K562 (cell line): ENCODE measurements around the gene MYCT1. TPM values are rescaled to one million over a fixed set of nuclear protein-coding genes. Genes with fewer than 3 reads are reported as not detected.

Source experiments
- ATAC-seq: fragments of 200-7000 bp; cut with Tn5 transposase; 3 replicates; pipeline ENCODE4 v1.9.1; 2020; ENCODE audit warnings: moderate library complexity
- BruUV-seq: library from RNA; stranded (reverse); fragments of 400-500 nt; replicated peaks from 2 replicates; lab custom pipeline; 2021; lab: Mats Ljungman, UMichigan
- CTCF ChIA-PET: fragments of 300-600 bp; formaldehyde crosslinking; extraction: SDS; loops from one replicate; lab custom pipeline; 2021; ENCODE audit warnings: low intra/inter-chr PET ratio; lab: Yijun Ruan, JAX
- POLR2A ChIA-PET: fragments of 300-600, 350-650 bp; sonication (Branson Sonifier 250); formaldehyde crosslinking; extraction: SDS; loops from one replicate; lab custom pipeline; 2021; ENCODE audit warnings: antibody characterized with exemption, inconsistent platforms; lab: Yijun Ruan, JAX
- DNase-seq, 4 experiments: peaks; one replicate each; pipeline versions ENCODE4 v3.0.0 to v3.0.0-alpha.2; 2011 to 2018; ENCODE audit warnings: low spot score in 3 of 4, mixed read lengths in 3 of 4; ENCODE audit errors: extremely low read depth in 1 of 4
- FAIRE-seq: peaks from 2 replicates; lab custom pipeline; 2011; peaks lifted over from hg19 to GRCh38; lab: Jason Lieb, UNC
- H2AFZ ChIP-seq: 2 replicates; pipeline ENCODE4 v1.6.0; 2011; ENCODE audit warnings: low read depth, low read length, control low read depth, inconsistent platforms
- H3K27ac ChIP-seq: fragments of 200-600 bp; 3 replicates; pipeline ENCODE4 v1.8.0; 2011; ENCODE audit warnings: low read depth, mild to moderate bottlenecking, control low read depth, inconsistent platforms, low read length, moderate library complexity, mixed read lengths; ENCODE audit errors: extremely low read depth
- H3K27me3 ChIP-seq, 2 experiments: fragments of 300-600 bp in 1 of 2; 2 replicates in 1 of 2; 3 replicates in 1 of 2; pipeline versions ENCODE4 v1.6.0 to v1.8.0; 2011; ENCODE audit warnings: inconsistent platforms in 2 of 2, low read length in 2 of 2, mild to moderate bottlenecking in 1 of 2, mixed read lengths in 1 of 2, moderate library complexity in 1 of 2; ENCODE audit not compliant: control insufficient read depth in 2 of 2, insufficient read depth in 2 of 2
- H3K36me3 ChIP-seq: fragments of 300-600 bp; 3 replicates; pipeline ENCODE4 v1.8.0; 2011; ENCODE audit warnings: mild to moderate bottlenecking, low read length, inconsistent platforms; ENCODE audit not compliant: control insufficient read depth, insufficient read depth
- H3K4me1 ChIP-seq, 2 experiments: fragments of 200-600 bp in 1 of 2; replicated peaks in 1 of 2; 2 replicates in 1 of 2; 3 replicates in 1 of 2; pipeline versions ENCODE4 v1.5.1 to v1.8.0; 2011; ENCODE audit warnings: inconsistent platforms in 2 of 2, low read length in 2 of 2, mild to moderate bottlenecking in 1 of 2, mixed read lengths in 1 of 2, moderate library complexity in 1 of 2; ENCODE audit not compliant: control insufficient read depth in 2 of 2, insufficient read depth in 2 of 2
- H3K4me2 ChIP-seq: 2 replicates; pipeline ENCODE4 v1.6.1; 2011; ENCODE audit warnings: low read length, control low read depth, inconsistent platforms, mixed read lengths; ENCODE audit not compliant: insufficient read depth
- H3K4me3 ChIP-seq: fragments of 200-600 bp; sonication (generic), shearing (Covaris generic); 2 replicates; pipeline ENCODE4 v1.5.1; 2016; ENCODE audit warnings: control low read depth, inconsistent platforms
- H3K79me2 ChIP-seq: fragments of 200-600 bp; 3 replicates; pipeline ENCODE4 v1.8.0; 2011; ENCODE audit warnings: low read length, inconsistent platforms; ENCODE audit not compliant: control insufficient read depth, insufficient read depth
- H3K9ac ChIP-seq, 2 experiments: 2 replicates each; pipeline versions ENCODE4 v1.6.0 to v1.6.1; 2011; ENCODE audit warnings: low read depth in 2 of 2, low read length in 2 of 2, control low read depth in 1 of 2, inconsistent platforms in 1 of 2, mild to moderate bottlenecking in 1 of 2, mixed read lengths in 1 of 2; ENCODE audit not compliant: insufficient read depth in 1 of 2
- H3K9me1 ChIP-seq: one replicate; pipeline ENCODE4 v1.6.0; 2011; ENCODE audit warnings: inconsistent platforms, mild to moderate bottlenecking, low read length, moderate library complexity; ENCODE audit not compliant: control insufficient read depth, insufficient read depth
- H3K9me3 ChIP-seq: replicated peaks from 2 replicates; pipeline ENCODE4 v1.5.1; 2011; ENCODE audit warnings: low read depth, low read length, inconsistent platforms; ENCODE audit not compliant: control insufficient read depth, insufficient read depth
- H4K20me1 ChIP-seq: replicated peaks from 2 replicates; pipeline ENCODE4 v1.6.1; 2011; ENCODE audit warnings: low read length, inconsistent platforms, mixed read lengths; ENCODE audit not compliant: control insufficient read depth, insufficient read depth
- CBFB ChIP-seq: sonication (generic); formaldehyde crosslinking; IDR thresholded peaks from 2 replicates; pipeline ENCODE4 v1.4.0; 2020; ENCODE audit warnings: mild to moderate bottlenecking, missing genetic modification reagents
- FOXM1 ChIP-seq, 2 experiments: fragments of 450-650 bp in 1 of 2; sonication (generic) in 1 of 2; formaldehyde crosslinking in 1 of 2; IDR thresholded peaks; 2 replicates each; pipeline versions ENCODE4 v1.6.1 to v1.9.0; 2017 to 2022; ENCODE audit warnings: low read depth in 2 of 2, mild to moderate bottlenecking in 2 of 2, missing genetic modification reagents in 1 of 2, moderate library complexity in 1 of 2
- GABPB1 ChIP-seq: sonication (generic); formaldehyde crosslinking; IDR thresholded peaks from 2 replicates; pipeline ENCODE4 v1.8.0; 2022; ENCODE audit warnings: mild to moderate bottlenecking, missing genetic modification reagents
- HNRNPK ChIP-seq: fragments of 200-400 bp; formaldehyde crosslinking; IDR thresholded peaks from one replicate; pipeline ENCODE4 v1.6.1; 2018; ENCODE audit warnings: mild to moderate bottlenecking, low read depth, low read length; ENCODE audit not compliant: poor library complexity, severe bottlenecking
- KLF10 ChIP-seq: fragments of 250-450 bp; sonication (Bioruptor Pico); IDR thresholded peaks from 2 replicates; pipeline ENCODE4 v1.6.1; 2021; ENCODE audit warnings: matching md5 sums
- MAFK ChIP-seq: IDR thresholded peaks from 2 replicates; pipeline ENCODE4 v1.6.1; 2011; ENCODE audit warnings: low read length, improper control_type of control experiment
- MYBL2 ChIP-seq, 2 experiments: fragments of 450-650 bp in 1 of 2; sonication (generic) in 1 of 2; formaldehyde crosslinking in 1 of 2; IDR thresholded peaks; 2 replicates each; pipeline versions ENCODE4 v1.6.1 to v1.8.1; 2017 to 2022; ENCODE audit warnings: borderline replicate concordance in 1 of 2, inconsistent platforms in 1 of 2, low read depth in 1 of 2, mild to moderate bottlenecking in 1 of 2, missing genetic modification reagents in 1 of 2, moderate library complexity in 1 of 2
- NCOA2 ChIP-seq, 2 experiments: fragments of 450-650 bp; IDR thresholded peaks; 2 replicates each; pipeline ENCODE4 v1.6.1; 2018; ENCODE audit warnings: mild to moderate bottlenecking in 2 of 2, moderate library complexity in 1 of 2; ENCODE audit not compliant: partially characterized antibody in 2 of 2
- NFATC3 ChIP-seq: fragments of 450-650 bp; IDR thresholded peaks from 2 replicates; pipeline ENCODE4 v1.6.1; 2017; ENCODE audit warnings: mild to moderate bottlenecking
- TAL1 ChIP-seq: fragments of 450-650 bp; IDR thresholded peaks from 2 replicates; pipeline ENCODE4 v1.6.1; 2016; ENCODE audit warnings: mild to moderate bottlenecking
- TBL1XR1 ChIP-seq, 2 experiments: IDR thresholded peaks; 2 replicates each; pipeline ENCODE4 v1.6.1; 2012; ENCODE audit warnings: improper control_type of control experiment in 2 of 2, low read length in 2 of 2, mild to moderate bottlenecking in 1 of 2
- ZBTB8A ChIP-seq: fragments of 450-650 bp; IDR thresholded peaks from 2 replicates; pipeline ENCODE4 v1.6.1; 2018; ENCODE audit warnings: mild to moderate bottlenecking, moderate library complexity; ENCODE audit not compliant: partially characterized antibody
- ZC3H4 ChIP-seq: sonication (generic); formaldehyde crosslinking; IDR thresholded peaks from 2 replicates; pipeline ENCODE4 v1.9.0; 2021; ENCODE audit warnings: missing genetic modification reagents, borderline replicate concordance
- ZKSCAN3 ChIP-seq: fragments of 250-450 bp; sonication (Bioruptor Pico); IDR thresholded peaks from 2 replicates; pipeline ENCODE4 v1.4.0; 2020
- ZNF274 ChIP-seq: IDR thresholded peaks from 2 replicates; pipeline ENCODE4 v1.6.1; 2011; ENCODE audit warnings: low read depth, mild to moderate bottlenecking, low read length, moderate library complexity, borderline replicate concordance
- ZNF644 ChIP-seq: fragments of 200-800 bp; sonication (Bioruptor generic); IDR thresholded peaks from 2 replicates; pipeline ENCODE4 v1.6.1; 2016; ENCODE audit warnings: low read depth, missing genetic modification characterization, missing compliant biosample characterization
- WGBS: fragments of 100-300 bp; shearing (Covaris generic); methylation state at CpG from one replicate; pipeline ENCODE4 v1.1.6; 2016; ENCODE audit warnings: low coverage, mixed read lengths; ENCODE audit not compliant: insufficient coverage; ENCODE audit errors: missing lambda C conversion rate; 5-methylcytosine and 5-hydroxymethylcytosine counted together
- in situ Hi-C: fragments of 300-500 bp; cut with MboI; formaldehyde crosslinking; loops from 4 replicates; pipeline ENCODE4 v1.15.0; 2018; ENCODE audit warnings: inconsistent platforms, mixed read lengths
- intact Hi-C: fragments of 100-400 bp; cut with micrococcal nuclease; formaldehyde crosslinking; loops from 2 replicates; pipeline ENCODE4 v1.14.2; 2022
- polyA plus RNA-seq, 8 experiments: library from polyadenylated mRNA; depleted of rRNA in 4 of 8; stranded (reverse) in 5 of 8; unstranded in 3 of 8; fragments of >200 nt; fragmentation: Nextera tagmentation in 2 of 8; fragmentation: Illumina TruSeq in 1 of 8; extraction: Ambion mirVana in 2 of 8; extraction: Trizol in 1 of 8; gene quantifications; 2 replicates each; pipeline versions ENCODE4 v1.2.1 to v1.2.3, GENCODE V29; 2011 to 2014; ENCODE audit warnings: inconsistent platforms in 1 of 8, missing spikeins in 1 of 8
- total RNA-seq, 7 experiments: library from RNA; depleted of rRNA in 6 of 7; stranded (reverse); fragments of >200 nt in 6 of 7; fragmentation: Illumina TruSeq in 2 of 7; extraction: Trizol in 2 of 7; gene quantifications; 2 replicates each; pipeline versions ENCODE4 v1.2.1 to v1.2.3, GENCODE V29; 2011 to 2021; ENCODE audit warnings: low replicate concordance in 1 of 7
- TF ChIP-seq, protein P1 (sequence below): sonication (generic); formaldehyde crosslinking; IDR thresholded peaks from 2 replicates; pipeline ENCODE4 v1.8.0; 2022; ENCODE audit warnings: mild to moderate bottlenecking, missing genetic modification reagents
- TF ChIP-seq, protein P2 (sequence below): sonication (generic); formaldehyde crosslinking; IDR thresholded peaks from 2 replicates; pipeline ENCODE4 v1.8.0; 2023; ENCODE audit warnings: mild to moderate bottlenecking, missing genetic modification reagents

MYCT1 gene
- total and polyA plus RNA-seq, 9 of the 15 experiments (the other 6 are each of a cell fraction or from before 2014, with no cell fraction given), result 0.04 to 0.28 (median 0.08) TPM; not detected in 2

DNA sequence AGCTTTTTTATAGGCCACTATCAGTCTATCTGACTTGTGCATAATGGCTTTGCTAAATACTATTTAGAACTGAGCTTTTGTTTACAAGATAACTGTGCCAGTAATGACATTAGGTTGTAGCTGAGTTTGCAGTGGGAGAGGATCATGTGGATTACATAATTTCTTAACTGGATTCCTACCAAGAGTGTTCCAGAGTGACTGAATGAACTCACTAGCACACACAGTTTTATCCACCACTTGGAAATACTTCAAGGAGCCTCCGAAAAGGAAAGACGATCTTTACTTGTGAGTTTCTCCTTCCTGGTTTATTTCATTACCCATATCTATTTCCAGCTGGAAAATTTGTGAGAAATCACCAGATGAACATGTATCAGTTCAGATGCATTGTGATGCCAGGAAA, 49.6 kb upstream of the MYCT1 start:
- WGBS, result 3% methylated on average over 2 of the region's 2 CpGs
- POLR2A ChIA-PET, result no interaction called here

More for the DNA sequence above, 49.6 kb upstream of the MYCT1 start:
- no peak for ATAC-seq
- no TSS peak for BruUV-seq
- H3K4me2 ChIP-seq, result no peak overlapping the region
- no peaks in the 10 kb centered on the region for H4K20me1 ChIP-seq
- intact Hi-C loops, result no loop called here
- H3K27ac ChIP-seq, result no peak overlapping the region
- no peaks in the 10 kb centered on the region for H3K4me1 ChIP-seq
- H3K27me3 ChIP-seq, result no peaks in the 10 kb centered on the region
- H3K79me2 ChIP-seq, result no peaks in the 10 kb centered on the region
- no peaks in the 10 kb centered on the region for H3K36me3 ChIP-seq
- in situ Hi-C loops, result no loop called here
- CTCF ChIA-PET, result no interaction called here
- no peak for FAIRE-seq
- DNase-seq, result no peak
- H3K9ac ChIP-seq, result no peak overlapping the region
- no peak overlapping the region for H3K4me3 ChIP-seq
- no peaks in the 10 kb centered on the region for H3K9me3 ChIP-seq
- no peak for TF ChIP-seq MAFK
- TF ChIP-seq MYBL2 (IDR thresholded peaks at IDR 0.05; ENCODE audit: low read depth), result no peak
- TF ChIP-seq MYBL2 (CRISPR knock-in tag; IDR thresholded peaks at IDR 0.05; ENCODE audit: borderline replicate concordance), result no peak
- TF ChIP-seq ZNF644 (tag), result no peak
- TF ChIP-seq CBFB (CRISPR knock-in tag), result no peak
- no peak for TF ChIP-seq ZBTB8A
- TF ChIP-seq, protein P1, sequence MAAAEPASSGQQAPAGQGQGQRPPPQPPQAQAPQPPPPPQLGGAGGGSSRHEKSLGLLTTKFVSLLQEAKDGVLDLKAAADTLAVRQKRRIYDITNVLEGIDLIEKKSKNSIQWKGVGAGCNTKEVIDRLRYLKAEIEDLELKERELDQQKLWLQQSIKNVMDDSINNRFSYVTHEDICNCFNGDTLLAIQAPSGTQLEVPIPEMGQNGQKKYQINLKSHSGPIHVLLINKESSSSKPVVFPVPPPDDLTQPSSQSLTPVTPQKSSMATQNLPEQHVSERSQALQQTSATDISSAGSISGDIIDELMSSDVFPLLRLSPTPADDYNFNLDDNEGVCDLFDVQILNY (CRISPR knock-in tag), result no peak
- TF ChIP-seq NFATC3, result no peak
- TF ChIP-seq TAL1, result no peak
- TF ChIP-seq FOXM1 (IDR thresholded peaks at IDR 0.05; ENCODE audit: low read depth), result no peak
- no peak for TF ChIP-seq FOXM1 (CRISPR knock-in tag; IDR thresholded peaks at IDR 0.05; ENCODE audit: low read depth)
- no peak for TF ChIP-seq ZKSCAN3 (CRISPR knock-in tag)
- TF ChIP-seq NCOA2 (IDR thresholded peaks at IDR 0.05; ENCODE audit: partially characterized antibody in 2 of 2), result no peak
- no peak for TF ChIP-seq TBL1XR1 (IDR thresholded peaks at IDR 0.05; ENCODE audit: low read length in 2 of 2)
- no peak for TF ChIP-seq ZNF274
- TF ChIP-seq, protein P2, sequence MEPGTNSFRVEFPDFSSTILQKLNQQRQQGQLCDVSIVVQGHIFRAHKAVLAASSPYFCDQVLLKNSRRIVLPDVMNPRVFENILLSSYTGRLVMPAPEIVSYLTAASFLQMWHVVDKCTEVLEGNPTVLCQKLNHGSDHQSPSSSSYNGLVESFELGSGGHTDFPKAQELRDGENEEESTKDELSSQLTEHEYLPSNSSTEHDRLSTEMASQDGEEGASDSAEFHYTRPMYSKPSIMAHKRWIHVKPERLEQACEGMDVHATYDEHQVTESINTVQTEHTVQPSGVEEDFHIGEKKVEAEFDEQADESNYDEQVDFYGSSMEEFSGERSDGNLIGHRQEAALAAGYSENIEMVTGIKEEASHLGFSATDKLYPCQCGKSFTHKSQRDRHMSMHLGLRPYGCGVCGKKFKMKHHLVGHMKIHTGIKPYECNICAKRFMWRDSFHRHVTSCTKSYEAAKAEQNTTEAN (CRISPR knock-in tag), result no peak
- no peak for TF ChIP-seq HNRNPK
- no peak for TF ChIP-seq KLF10 (CRISPR knock-in tag)
- no peak for TF ChIP-seq GABPB1
- TF ChIP-seq ZC3H4 (CRISPR knock-in tag), result no peak
- TF ChIP-seq, all 486 proteins: peak for 0
- Histone ChIP-seq H2AFZ (no peak overlapping the region), H3K9me1 (no peaks in the 10 kb centered on the region)
